Mammary epithelial cell (primary cell): ENCODE data around the gene HEYL.
"Not testable (repeated sequence)": the region's sequence is repeated elsewhere in the genome, so short reads cannot be mapped to it uniquely, and the experiment has no call there.

Experiments
- CTCF ChIP-seq, 2 donors: IDR thresholded peaks in 1 of 2; conservative IDR thresholded peaks in 1 of 2; 2 replicates each; pipeline ENCODE4 v1.5.1; 2011 to 2012; ENCODE audit warnings: inconsistent platforms in 2 of 2, low read length in 2 of 2, mild to moderate bottlenecking in 2 of 2, control low read depth in 1 of 2, low read depth in 1 of 2; ENCODE audit not compliant: insufficient read depth in 1 of 2; ENCODE audit errors: extremely low read depth in 1 of 2
- EZH2 ChIP-seq: IDR thresholded peaks from 2 replicates; pipeline ENCODE4 v1.6.1; 2012; ENCODE audit warnings: low read length, inconsistent platforms, borderline replicate concordance

- not testable (repeated sequence) for TF ChIP-seq CTCF (conservative IDR thresholded peaks at IDR 0.05 in 1 of 2, IDR thresholded peaks at IDR 0.05 in 1 of 2; ENCODE audit: extremely low read depth in 1 of 2, insufficient read depth in 1 of 2, low read depth in 1 of 2, low read length in 2 of 2); EZH2
Measured at GRCh38 chr1:39603677-39604076, 35.8 kb downstream of the HEYL start.
